ENCODE data around the gene ULK4. TPM values are rescaled to one million over a fixed set of nuclear protein-coding genes. Genes with fewer than 3 reads are reported as not detected.
A peak's percentile ranks its signal among the peaks of the same experiment; 100 is the strongest.

ULK4 gene
- total and polyA plus RNA-seq, 2 of the 4 experiments (the other 2 are of a cell fraction), result 2.7 to 5.0 TPM

GRCh38 chr3:41329881-41330280 lies 632.0 kb downstream of the ULK4 start:
- Histone ChIP-seq H3K23ac (ENCODE audit: low read depth, low read length) (no peak overlapping the region), H4K91ac (ENCODE audit: insufficient read depth, low read depth, low read length) (no peak overlapping the region), H3K27ac (ENCODE audit: insufficient read depth, low read length) (no peak overlapping the region), H2BK20ac (ENCODE audit: low read depth, low read length) (0 out of 2 replicates have a peak overlapping the region, but pooled peaks have one; percentile 49), H3K4me3 (ENCODE audit: insufficient read depth, low read depth, low read length) (no peak overlapping the region), H3K56ac (ENCODE audit: extremely low read depth, insufficient read depth, low read length) (no peak overlapping the region), H3K9me1 (ENCODE audit: insufficient read depth, low read length) (peaks cover 6% of the 10 kb centered on the region), H3K79me1 (ENCODE audit: low read depth in 1 of 2, low read length in 2 of 2) (no peaks in the 10 kb centered on the region), H2BK120ac (ENCODE audit: low read depth, low read length) (peak overlapping the region; percentile 27; the same call in 1 of the 2 replicates), H2BK15ac (ENCODE audit: low read depth, low read length) (no peak overlapping the region), H3K4me2 (ENCODE audit: low read depth, low read length) (no peak overlapping the region), H3K18ac (ENCODE audit: low read depth, low read length) (no peak overlapping the region; the same call in 1 of the 2 replicates), H2BK5ac (ENCODE audit: low read depth, low read length, poor library complexity, severe bottlenecking) (peak overlapping the region; percentile 7), H2AK5ac (ENCODE audit: low read depth, low read length) (no peak overlapping the region), H3K9me3 (ENCODE audit: control insufficient read depth, insufficient read depth, low read length) (no peaks in the 10 kb centered on the region), H3K27me3 (ENCODE audit: control insufficient read depth, insufficient read depth, low read length) (no peaks in the 10 kb centered on the region), H4K20me1 (ENCODE audit: insufficient read depth, low read length) (no peaks in the 10 kb centered on the region), H3K14ac (replicated peaks; ENCODE audit: low read depth, low read length) (no peak overlapping the region), H4K8ac (ENCODE audit: low read depth in 2 of 2, low read length in 2 of 2) (no peak overlapping the region), H3K4me1 (ENCODE audit: control insufficient read depth, insufficient read depth, low read length) (peaks cover 8% of the 10 kb centered on the region), H3K9ac (ENCODE audit: low read depth, low read length) (no peak overlapping the region), H4K5ac (ENCODE audit: low read depth, low read length) (no peak overlapping the region), H2AK9ac (replicated peaks; ENCODE audit: low read depth, low read length, poor library complexity) (no peak overlapping the region), H2AFZ (replicated peaks; ENCODE audit: low read length, poor library complexity) (no peak overlapping the region), H3K36me3 (ENCODE audit: control insufficient read depth, insufficient read depth, low read length) (no peaks in the 10 kb centered on the region), H3K4ac (ENCODE audit: low read depth, low read length) (0 out of 2 replicates have a peak overlapping the region, but pooled peaks have one; percentile 24)
- dilution Hi-C loops (cut with HindIII; ENCODE audit: low sequenced_read_pairs, unreplicated experiment), result no loop called here
- no TSS peak for BruUV-seq (replicated peaks)
- CTCF ChIA-PET, result no interaction called here
- intact Hi-C loops (cut with micrococcal nuclease), result no loop called here
- POLR2A ChIA-PET (ENCODE audit: unreplicated experiment), result no interaction called here
- WGBS, 2 experiments (ENCODE audit: extremely low coverage in 2 of 2, insufficient read length in 1 of 2), result 56% methylated on average over 1 of the region's 2 CpGs; no CpG with 5 or more reads in 1 of the 2 experiments
- ATAC-seq (ENCODE audit: low read depth), result no peak
- no peak for DNase-seq
- TF ChIP-seq RCOR1 (IDR thresholded peaks at IDR 0.05; ENCODE audit: insufficient replicate concordance, low read length), result no peak
- no peak for TF ChIP-seq USF2 (IDR thresholded peaks at IDR 0.05; ENCODE audit: low read depth, low read length)
- TF ChIP-seq SMC3 (IDR thresholded peaks at IDR 0.05; ENCODE audit: low read depth, low read length), result no peak
- no peak for TF ChIP-seq BHLHE40 (IDR thresholded peaks at IDR 0.05; ENCODE audit: low read depth, low read length)
- TF ChIP-seq CHD1 (IDR thresholded peaks at IDR 0.05; ENCODE audit: low read depth, low read length), result no peak
- TF ChIP-seq CEBPB (IDR thresholded peaks at IDR 0.05; ENCODE audit: low read depth, low read length), result no peak
- TF ChIP-seq POLR2A (IDR thresholded peaks at IDR 0.05; ENCODE audit: low read depth, low read length), result no peak
- TF ChIP-seq RFX5 (IDR thresholded peaks at IDR 0.05; ENCODE audit: low read depth, low read length), result no peak
- no peak for TF ChIP-seq ELK1 (IDR thresholded peaks at IDR 0.05; ENCODE audit: borderline replicate concordance, low read depth, low read length)
- TF ChIP-seq NFE2L2 (IDR thresholded peaks at IDR 0.05; ENCODE audit: low read depth, low read length), result no peak
- TF ChIP-seq MAFK (IDR thresholded peaks at IDR 0.05; ENCODE audit: low read depth, low read length), result no peak
- TF ChIP-seq RAD21 (IDR thresholded peaks at IDR 0.05; ENCODE audit: low read length), result no peak
- TF ChIP-seq, protein P1, sequence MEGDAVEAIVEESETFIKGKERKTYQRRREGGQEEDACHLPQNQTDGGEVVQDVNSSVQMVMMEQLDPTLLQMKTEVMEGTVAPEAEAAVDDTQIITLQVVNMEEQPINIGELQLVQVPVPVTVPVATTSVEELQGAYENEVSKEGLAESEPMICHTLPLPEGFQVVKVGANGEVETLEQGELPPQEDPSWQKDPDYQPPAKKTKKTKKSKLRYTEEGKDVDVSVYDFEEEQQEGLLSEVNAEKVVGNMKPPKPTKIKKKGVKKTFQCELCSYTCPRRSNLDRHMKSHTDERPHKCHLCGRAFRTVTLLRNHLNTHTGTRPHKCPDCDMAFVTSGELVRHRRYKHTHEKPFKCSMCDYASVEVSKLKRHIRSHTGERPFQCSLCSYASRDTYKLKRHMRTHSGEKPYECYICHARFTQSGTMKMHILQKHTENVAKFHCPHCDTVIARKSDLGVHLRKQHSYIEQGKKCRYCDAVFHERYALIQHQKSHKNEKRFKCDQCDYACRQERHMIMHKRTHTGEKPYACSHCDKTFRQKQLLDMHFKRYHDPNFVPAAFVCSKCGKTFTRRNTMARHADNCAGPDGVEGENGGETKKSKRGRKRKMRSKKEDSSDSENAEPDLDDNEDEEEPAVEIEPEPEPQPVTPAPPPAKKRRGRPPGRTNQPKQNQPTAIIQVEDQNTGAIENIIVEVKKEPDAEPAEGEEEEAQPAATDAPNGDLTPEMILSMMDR (conservative IDR thresholded peaks at IDR 0.05; ENCODE audit: low read depth, low read length), result no peak
- in situ Hi-C loops (cut with MboI; ENCODE audit: low sequenced_read_pairs), result no loop called here
